WTC11 (cell line): ENCODE data around the gene LYRM1. TPM values are rescaled to one million over a fixed set of nuclear protein-coding genes. Genes with fewer than 3 reads are reported as not detected.

Experiments used
- ATAC-seq: fragments of 200-7000 bp; cut with Tn5 transposase; 2 replicates; pipeline ENCODE4 v1.10.0; 2021; ENCODE audit warnings: mild to moderate bottlenecking, moderate library complexity
- CTCF ChIA-PET: fragments of 300-600 bp; sonication (Branson Sonifier 250); formaldehyde crosslinking; loops from one replicate; lab custom pipeline; 2021; ENCODE audit warnings: antibody characterized with exemption; lab: Charles Lee
- POLR2A ChIA-PET: fragments of 350-600 bp; sonication (Branson Sonifier 250); formaldehyde crosslinking; loops from one replicate; lab custom pipeline; 2021; ENCODE audit warnings: antibody characterized with exemption; lab: Charles Lee
- DNase-seq: peaks from one replicate; pipeline ENCODE4 v3.0.0; 2021; ENCODE audit warnings: low spot score
- H3K27ac Mint-ChIP-seq: 2 replicates; pipeline ENCODE4 v1.8.0; 2021; ENCODE audit warnings: mixed read lengths
- H3K27me3 Mint-ChIP-seq: 2 replicates; pipeline ENCODE4 v1.8.0; 2021; ENCODE audit warnings: low read depth, mild to moderate bottlenecking, moderate library complexity, mixed read lengths
- H3K36me3 Mint-ChIP-seq: 2 replicates; pipeline ENCODE4 v1.8.0; 2021; ENCODE audit warnings: mixed read lengths
- H3K4me1 Mint-ChIP-seq: 2 replicates; pipeline ENCODE4 v1.8.0; 2022; ENCODE audit warnings: mixed read lengths
- H3K4me3 Mint-ChIP-seq: 2 replicates; pipeline ENCODE4 v1.8.0; 2021; ENCODE audit warnings: mild to moderate bottlenecking, moderate library complexity, mixed read lengths
- H3K9me3 Mint-ChIP-seq: 2 replicates; pipeline ENCODE4 v1.8.0; 2021; ENCODE audit warnings: mixed read lengths
- CTCF ChIP-seq: fragments of 200-600 bp; IDR thresholded peaks from 2 replicates; pipeline ENCODE4 v1.8.0; 2022; ENCODE audit warnings: antibody characterized with exemption
- EMX1 ChIP-seq: fragments of 250-450 bp; sonication (Bioruptor Pico); IDR thresholded peaks from 2 replicates; pipeline ENCODE4 v1.8.0; 2021; ENCODE audit warnings: mild to moderate bottlenecking
- ERG ChIP-seq: fragments of 250-450 bp; sonication (Bioruptor Pico); IDR thresholded peaks from 2 replicates; pipeline ENCODE4 v1.8.0; 2021; ENCODE audit warnings: mild to moderate bottlenecking
- ESRRA ChIP-seq: sonication (generic); formaldehyde crosslinking; IDR thresholded peaks from 2 replicates; pipeline ENCODE4 v1.8.1; 2022; ENCODE audit warnings: mild to moderate bottlenecking, missing genetic modification reagents, borderline replicate concordance
- FOXP1 ChIP-seq: sonication (generic); formaldehyde crosslinking; IDR thresholded peaks from 2 replicates; pipeline ENCODE4 v1.8.0; 2022; ENCODE audit warnings: missing genetic modification reagents, mild to moderate bottlenecking, moderate library complexity, borderline replicate concordance
- MXD4 ChIP-seq: fragments of 250-450 bp; sonication (Bioruptor Pico); IDR thresholded peaks from 2 replicates; pipeline ENCODE4 v1.8.0; 2021; ENCODE audit warnings: mild to moderate bottlenecking, moderate library complexity, borderline replicate concordance
- NFYB ChIP-seq: sonication (generic); formaldehyde crosslinking; conservative IDR thresholded peaks from 2 replicates; pipeline ENCODE4 v1.8.0; 2022; ENCODE audit warnings: low read depth, missing genetic modification reagents
- NR1H2 ChIP-seq: sonication (generic); formaldehyde crosslinking; IDR thresholded peaks from 2 replicates; pipeline ENCODE4 v1.9.0; 2021; ENCODE audit warnings: mild to moderate bottlenecking, moderate library complexity, missing genetic modification reagents
- SMAD4 ChIP-seq: sonication (generic); formaldehyde crosslinking; IDR thresholded peaks from 2 replicates; pipeline ENCODE4 v1.8.0; 2022; ENCODE audit warnings: mild to moderate bottlenecking, missing genetic modification reagents
- SOX15 ChIP-seq: fragments of 250-450 bp; sonication (Bioruptor Pico); IDR thresholded peaks from 2 replicates; pipeline ENCODE4 v1.9.0; 2021; ENCODE audit warnings: mild to moderate bottlenecking
- TEAD4 ChIP-seq: sonication (generic); formaldehyde crosslinking; IDR thresholded peaks from 2 replicates; pipeline ENCODE4 v1.8.0; 2022; ENCODE audit warnings: mild to moderate bottlenecking, missing genetic modification reagents
- USF2 ChIP-seq: sonication (generic); formaldehyde crosslinking; IDR thresholded peaks from 2 replicates; pipeline ENCODE4 v1.8.1; 2023; ENCODE audit warnings: mild to moderate bottlenecking, missing genetic modification reagents, moderate library complexity
- ZNF317 ChIP-seq: sonication (generic); formaldehyde crosslinking; IDR thresholded peaks from 2 replicates; pipeline ENCODE4 v1.8.1; 2023; ENCODE audit warnings: low read depth, mild to moderate bottlenecking, moderate library complexity, missing genetic modification reagents, borderline replicate concordance
- ZNF396 ChIP-seq: fragments of 250-450 bp; sonication (Bioruptor Pico); IDR thresholded peaks from 2 replicates; pipeline ENCODE4 v1.8.0; 2021; ENCODE audit warnings: mild to moderate bottlenecking, moderate library complexity, borderline replicate concordance
- ZNF532 ChIP-seq: fragments of 250-450 bp; sonication (Bioruptor Pico); IDR thresholded peaks from 2 replicates; pipeline ENCODE4 v1.9.0; 2021; ENCODE audit warnings: mild to moderate bottlenecking, borderline replicate concordance
- total RNA-seq: library from RNA; stranded (reverse); gene quantifications from 3 replicates; pipeline ENCODE4 v1.2.3, GENCODE V29; 2021
- TF ChIP-seq, protein P1 (sequence below): sonication (generic); formaldehyde crosslinking; IDR thresholded peaks from 2 replicates; pipeline ENCODE4 v1.8.0; 2022; ENCODE audit warnings: mild to moderate bottlenecking, missing genetic modification reagents
- TF ChIP-seq, protein P2 (sequence below): sonication (generic); formaldehyde crosslinking; IDR thresholded peaks from 2 replicates; pipeline ENCODE4 v1.8.0; 2022; ENCODE audit warnings: mild to moderate bottlenecking, missing genetic modification reagents

The LYRM1 gene
- total RNA-seq, 1 experiment from 2014 or later, result 11.4 TPM

DNA sequence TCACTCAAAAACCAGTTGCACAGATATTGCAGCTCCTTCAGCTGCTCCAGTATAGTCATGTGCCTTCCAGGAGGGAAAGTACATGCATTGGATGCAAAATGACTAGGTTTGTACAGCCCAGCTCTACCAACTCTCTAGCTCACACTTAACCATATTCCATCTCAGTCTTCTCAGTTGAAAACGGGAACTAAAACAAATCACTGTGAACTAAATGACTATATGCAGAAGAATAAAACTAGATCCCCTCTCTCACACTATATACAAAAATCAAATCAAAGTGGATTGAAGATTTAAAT is 25.3 kb upstream of the LYRM1 start:
- POLR2A ChIA-PET, result interaction anchor here (0.6 kb wide), 1 partner anchor 1002 kb away, joined by 3 read pairs; no protein-coding TSS in a partner anchor
- CTCF ChIA-PET, result interaction anchor here (0.7 to 1.6 kb wide), 11 partner anchors 9 to 213 kb away, joined by 3 to 9 read pairs (median 3); no protein-coding TSS in a partner anchor

More for the DNA sequence above, 25.3 kb upstream of the LYRM1 start:
- H3K9me3 Mint-ChIP-seq, result 0 out of 2 replicates have a peak, but pooled peaks cover 3% of the 10 kb centered on the region
- no peak for TF ChIP-seq TEAD4 (CRISPR knock-in tag)
- TF ChIP-seq SMAD4 (CRISPR knock-in tag), result no peak
- no peak for TF ChIP-seq SOX15 (CRISPR knock-in tag)
- no peak for TF ChIP-seq CTCF
- TF ChIP-seq ESRRA, result no peak
- no peak for TF ChIP-seq ZNF532 (CRISPR knock-in tag)
- TF ChIP-seq, protein P1, sequence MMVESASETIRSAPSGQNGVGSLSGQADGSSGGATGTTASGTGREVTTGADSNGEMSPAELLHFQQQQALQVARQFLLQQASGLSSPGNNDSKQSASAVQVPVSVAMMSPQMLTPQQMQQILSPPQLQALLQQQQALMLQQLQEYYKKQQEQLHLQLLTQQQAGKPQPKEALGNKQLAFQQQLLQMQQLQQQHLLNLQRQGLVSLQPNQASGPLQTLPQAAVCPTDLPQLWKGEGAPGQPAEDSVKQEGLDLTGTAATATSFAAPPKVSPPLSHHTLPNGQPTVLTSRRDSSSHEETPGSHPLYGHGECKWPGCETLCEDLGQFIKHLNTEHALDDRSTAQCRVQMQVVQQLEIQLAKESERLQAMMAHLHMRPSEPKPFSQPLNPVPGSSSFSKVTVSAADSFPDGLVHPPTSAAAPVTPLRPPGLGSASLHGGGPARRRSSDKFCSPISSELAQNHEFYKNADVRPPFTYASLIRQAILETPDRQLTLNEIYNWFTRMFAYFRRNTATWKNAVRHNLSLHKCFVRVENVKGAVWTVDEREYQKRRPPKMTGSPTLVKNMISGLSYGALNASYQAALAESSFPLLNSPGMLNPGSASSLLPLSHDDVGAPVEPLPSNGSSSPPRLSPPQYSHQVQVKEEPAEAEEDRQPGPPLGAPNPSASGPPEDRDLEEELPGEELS, result no peak
- TF ChIP-seq ZNF396 (CRISPR knock-in tag), result no peak
- TF ChIP-seq ZNF317 (CRISPR knock-in tag), result no peak
- no peak for TF ChIP-seq FOXP1
- no peak for TF ChIP-seq NFYB (CRISPR knock-in tag)
- no peak for TF ChIP-seq EMX1 (CRISPR knock-in tag)
- no peak for TF ChIP-seq USF2 (CRISPR knock-in tag)
- TF ChIP-seq, protein P2, sequence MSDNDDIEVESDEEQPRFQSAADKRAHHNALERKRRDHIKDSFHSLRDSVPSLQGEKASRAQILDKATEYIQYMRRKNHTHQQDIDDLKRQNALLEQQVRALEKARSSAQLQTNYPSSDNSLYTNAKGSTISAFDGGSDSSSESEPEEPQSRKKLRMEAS, result no peak
- TF ChIP-seq ERG (CRISPR knock-in tag), result no peak
- no peak for TF ChIP-seq MXD4 (CRISPR knock-in tag)
- TF ChIP-seq NR1H2 (CRISPR knock-in tag), result no peak
- TF ChIP-seq, all 79 proteins: peak for 0
- Mint-ChIP-seq H3K4me1 (peaks cover 48% of the 10 kb centered on the region), H3K27me3 (no peaks in the 10 kb centered on the region), H3K27ac (peak overlapping the region; percentile 46), H3K4me3 (no peak overlapping the region), H3K36me3 (no peaks in the 10 kb centered on the region)
- DNase-seq (no peak), ATAC-seq (no peak)
